ENCODE data around the gene KIF5A.

GRCh38 chr12:57620245-57620935, 70.5 kb downstream of the KIF5A start:
- TF ChIP-seq CTCF (IDR thresholded peaks at IDR 0.05) (no peak), POLR2A (IDR thresholded peaks at IDR 0.05) (no peak)

All from right lobe of liver (tissue), 4 donors.